ENCODE data around the gene NDUFC1. TPM values are rescaled to one million over a fixed set of nuclear protein-coding genes. Genes with fewer than 3 reads are reported as not detected.
A peak's percentile ranks its signal among the peaks of the same experiment; 100 is the strongest.

NDUFC1 gene
- total and polyA plus RNA-seq, 2 of the 8 experiments (the other 6 are each of a cell fraction or from before 2014, with no cell fraction given), result 41.9 to 62.0 TPM

GRCh38 chr4:139279760-139280620 is 22.3 kb downstream of the NDUFC1 start, which contains the start of gene MGARP (continued):
- TF ChIP-seq CHD7 (IDR thresholded peaks at IDR 0.05; ENCODE audit: insufficient replicate concordance, low read length), result no peak
- TF ChIP-seq CBX8 (IDR thresholded peaks at IDR 0.05; ENCODE audit: borderline replicate concordance, low read depth, low read length), result no peak
- no peak for TF ChIP-seq ZNF274 (IDR thresholded peaks at IDR 0.05; ENCODE audit: borderline replicate concordance, extremely low read depth, low read length)
- TF ChIP-seq SIRT6 (IDR thresholded peaks at IDR 0.05; ENCODE audit: low read length), result no peak
- no peak for TF ChIP-seq TAF7 (optimal IDR thresholded peaks at IDR 0.05; ENCODE audit: borderline replicate concordance, low read depth, low read length)
- TF ChIP-seq TEAD4 (IDR thresholded peaks at IDR 0.05; ENCODE audit: low read depth, low read length), result no peak
- no peak for TF ChIP-seq POLR2A (IDR thresholded peaks at IDR 0.05; ENCODE audit: control extremely low read depth in 1 of 2, low read depth in 2 of 2, low read length in 2 of 2)
- TF ChIP-seq ASH2L (IDR thresholded peaks at IDR 0.05; ENCODE audit: low read length), result peak; percentile 93
- TF ChIP-seq BRCA1 (IDR thresholded peaks at IDR 0.05; ENCODE audit: low read depth, low read length), result no peak
- no peak for TF ChIP-seq HDAC6 (IDR thresholded peaks at IDR 0.05; ENCODE audit: low read depth, low read length)
- TF ChIP-seq KDM1A (IDR thresholded peaks at IDR 0.05; ENCODE audit: borderline replicate concordance, low read length), result no peak; the same call in 1 of the 2 replicates
